H9 (cell line): Measurements from ENCODE around the gene CDK17. TPM values are rescaled to one million over a fixed set of nuclear protein-coding genes. Genes with fewer than 3 reads are reported as not detected.

ENCODE experiments used
- DNase-seq: peaks from one replicate; pipeline ENCODE4 v3.0.0-alpha.2; 2017
- H2AFZ ChIP-seq: one replicate; pipeline ENCODE4 v1.6.1; 2013; ENCODE audit warnings: mild to moderate bottlenecking, low read length, control low read depth, moderate library complexity
- H2AK5ac ChIP-seq: 2 replicates; pipeline ENCODE4 v1.6.1; 2013; ENCODE audit warnings: low read length, control low read depth, mixed read lengths; ENCODE audit not compliant: insufficient read length
- H2BK120ac ChIP-seq: one replicate; pipeline ENCODE4 v1.6.1; 2013; ENCODE audit warnings: low read depth, mild to moderate bottlenecking, low read length, control low read depth, inconsistent platforms; ENCODE audit not compliant: poor library complexity, severe bottlenecking
- H2BK12ac ChIP-seq: 2 replicates; pipeline ENCODE4 v1.6.1; 2013; ENCODE audit warnings: low read length, control low read depth, mixed read lengths, low read depth; ENCODE audit not compliant: insufficient read length
- H2BK15ac ChIP-seq: 2 replicates; pipeline ENCODE4 v1.6.1; 2013; ENCODE audit warnings: low read depth, low read length, control low read depth
- H2BK20ac ChIP-seq: one replicate; pipeline ENCODE4 v1.6.1; 2013; ENCODE audit warnings: low read depth, mild to moderate bottlenecking, low read length, control low read depth, inconsistent platforms; ENCODE audit not compliant: poor library complexity, severe bottlenecking
- H2BK5ac ChIP-seq: 2 replicates; pipeline ENCODE4 v1.6.1; 2013; ENCODE audit warnings: low read length, control low read depth, mixed read lengths; ENCODE audit not compliant: insufficient read length
- H3K14ac ChIP-seq: 2 replicates; pipeline ENCODE4 v1.6.1; 2013; ENCODE audit warnings: low read length, control low read depth; ENCODE audit not compliant: insufficient read depth
- H3K18ac ChIP-seq: 2 replicates; pipeline ENCODE4 v1.6.1; 2013; ENCODE audit warnings: low read depth, mild to moderate bottlenecking, mixed read lengths, low read length, control low read depth; ENCODE audit not compliant: insufficient read length
- H3K23ac ChIP-seq: 2 replicates; pipeline ENCODE4 v1.6.1; 2013; ENCODE audit warnings: low read length, control low read depth, mixed read lengths, low read depth; ENCODE audit not compliant: insufficient read length
- H3K23me2 ChIP-seq: 2 replicates; pipeline ENCODE4 v1.6.1; 2013; ENCODE audit warnings: low read depth, mild to moderate bottlenecking, mixed read lengths, low read length, control low read depth; ENCODE audit not compliant: insufficient read length, poor library complexity, severe bottlenecking
- H3K27ac ChIP-seq: 2 replicates; pipeline ENCODE4 v1.5.1; 2013; ENCODE audit warnings: low read length, control low read depth, mixed read lengths, low read depth; ENCODE audit not compliant: insufficient read length
- H3K27me3 ChIP-seq: 2 replicates; pipeline ENCODE4 v1.6.1; 2013; ENCODE audit warnings: low read length, control low read depth, inconsistent platforms; ENCODE audit not compliant: insufficient read depth
- H3K4ac ChIP-seq: 2 replicates; pipeline ENCODE4 v1.6.1; 2013; ENCODE audit warnings: low read depth, mild to moderate bottlenecking, control low read depth, inconsistent platforms, low read length, moderate library complexity
- H3K4me1 ChIP-seq: 2 replicates; pipeline ENCODE4 v1.6.1; 2013; ENCODE audit warnings: low read length, control low read depth, inconsistent platforms; ENCODE audit not compliant: insufficient read depth
- H3K4me2 ChIP-seq: 2 replicates; pipeline ENCODE4 v1.6.1; 2013; ENCODE audit warnings: low read length, control low read depth, mixed read lengths; ENCODE audit not compliant: insufficient read length, insufficient read depth
- H3K56ac ChIP-seq: 2 replicates; pipeline ENCODE4 v1.6.1; 2013; ENCODE audit warnings: low read depth, mild to moderate bottlenecking, mixed read lengths, low read length, control low read depth; ENCODE audit not compliant: insufficient read length
- H3K79me1 ChIP-seq: 2 replicates; pipeline ENCODE4 v1.6.1; 2013; ENCODE audit warnings: low read depth, mild to moderate bottlenecking, moderate library complexity, low read length, control low read depth, inconsistent platforms; ENCODE audit not compliant: insufficient read depth, poor library complexity, severe bottlenecking
- H3K79me2 ChIP-seq: 2 replicates; pipeline ENCODE4 v1.6.1; 2013; ENCODE audit warnings: low read length, control low read depth, inconsistent platforms; ENCODE audit not compliant: insufficient read depth
- H3K9ac ChIP-seq: 2 replicates; pipeline ENCODE4 v1.6.1; 2013; ENCODE audit warnings: low read length, control low read depth, mixed read lengths; ENCODE audit not compliant: insufficient read length; ENCODE audit errors: extremely low read depth
- H3K9me3 ChIP-seq: one replicate; pipeline ENCODE4 v1.6.1; 2013; ENCODE audit warnings: low read depth, low read length, inconsistent platforms; ENCODE audit not compliant: control insufficient read depth
- H3T11ph ChIP-seq: one replicate; pipeline ENCODE4 v1.6.1; 2013; ENCODE audit warnings: mild to moderate bottlenecking, low read length, control low read depth, inconsistent platforms
- H4K20me1 ChIP-seq: one replicate; pipeline ENCODE4 v1.6.1; 2013; ENCODE audit not compliant: control insufficient read depth, insufficient read length, insufficient read depth
- H4K5ac ChIP-seq: 2 replicates; pipeline ENCODE4 v1.6.1; 2013; ENCODE audit warnings: low read depth, mild to moderate bottlenecking, mixed read lengths, low read length, control low read depth; ENCODE audit not compliant: insufficient read length
- H4K8ac ChIP-seq: replicated peaks from 2 replicates; pipeline ENCODE4 v1.6.1; 2013; ENCODE audit warnings: low read length, control low read depth, mixed read lengths, low read depth; ENCODE audit not compliant: insufficient read length
- H4K91ac ChIP-seq: 2 replicates; pipeline ENCODE4 v1.6.1; 2013; ENCODE audit warnings: low read depth, mild to moderate bottlenecking, moderate library complexity, mixed read lengths, low read length, control low read depth; ENCODE audit not compliant: insufficient read length
- H3K27ac Mint-ChIP-seq, 3 experiments: 2 replicates in 2 of 3; 3 replicates in 1 of 3; pipeline ENCODE4 v1.8.0; 2020 to 2021; ENCODE audit warnings: mixed read lengths in 3 of 3, mild to moderate bottlenecking in 1 of 3, moderate library complexity in 1 of 3
- H3K27me3 Mint-ChIP-seq: 2 replicates; pipeline ENCODE4 v1.8.0; 2021; ENCODE audit warnings: low read depth, mild to moderate bottlenecking, moderate library complexity, mixed read lengths
- H3K36me3 Mint-ChIP-seq, 3 experiments: 2 replicates in 2 of 3; 3 replicates in 1 of 3; pipeline ENCODE4 v1.8.0; 2020 to 2021; ENCODE audit warnings: low read depth in 3 of 3, mixed read lengths in 3 of 3; ENCODE audit not compliant: insufficient read depth in 1 of 3
- H3K4me1 Mint-ChIP-seq, 2 experiments: 2 replicates each; pipeline ENCODE4 v1.8.0; 2020; ENCODE audit warnings: mixed read lengths in 2 of 2
- H3K4me3 Mint-ChIP-seq, 2 experiments: 2 replicates in 1 of 2; 3 replicates in 1 of 2; pipeline ENCODE4 v1.8.0; 2020 to 2021; ENCODE audit warnings: mild to moderate bottlenecking in 2 of 2, mixed read lengths in 2 of 2, moderate library complexity in 1 of 2
- H3K9me3 Mint-ChIP-seq, 2 experiments: 2 replicates in 1 of 2; 3 replicates in 1 of 2; pipeline ENCODE4 v1.8.0; 2020; ENCODE audit warnings: mild to moderate bottlenecking in 2 of 2, mixed read lengths in 2 of 2, moderate library complexity in 1 of 2
- CTCF ChIP-seq: fragments of 200-600 bp; sonication (generic); conservative IDR thresholded peaks from 3 replicates; pipeline ENCODE4 v1.8.0; 2021; ENCODE audit warnings: antibody characterized with exemption, mild to moderate bottlenecking
- WGBS: extraction: QIAGEN DNeasy Blood & Tissue Kit; methylation state at CpG from one replicate; pipeline ENCODE4 v1.1.7; 2013; ENCODE audit warnings: missing lambda C conversion rate, low lambda C conversion rate, mixed read lengths; ENCODE audit not compliant: insufficient read length; ENCODE audit errors: extremely low coverage; 5-methylcytosine and 5-hydroxymethylcytosine counted together
- total RNA-seq: library from RNA; stranded (reverse); gene quantifications from 2 replicates; pipeline ENCODE4 v1.2.1, GENCODE V29; 2021

CDK17 gene
- total RNA-seq, 1 experiment from 2014 or later, result 28.8 TPM

- Histone ChIP-seq H3K23ac (no peak overlapping the region), H3T11ph (no peak overlapping the region), H3K27ac (no peak overlapping the region), H3K14ac (no peak overlapping the region), H3K27me3 (no peaks in the 10 kb centered on the region), H3K9ac (no peak overlapping the region), H2BK5ac (no peak overlapping the region), H2BK120ac (no peak overlapping the region), H3K4me2 (no peak overlapping the region), H2BK15ac (no peak overlapping the region), H3K56ac (no peak overlapping the region), H2AK5ac (no peak overlapping the region), H2BK12ac (no peak overlapping the region), H2BK20ac (no peak overlapping the region), H3K18ac (no peak overlapping the region), H4K91ac (no peak overlapping the region), H4K8ac (no peak overlapping the region), H3K79me2 (no peaks in the 10 kb centered on the region), H4K5ac (no peak overlapping the region), H3K4ac (no peak overlapping the region), H4K20me1 (no peaks in the 10 kb centered on the region), H3K23me2 (no peaks in the 10 kb centered on the region), H3K79me1 (no peaks in the 10 kb centered on the region), H2AFZ (no peak overlapping the region), H3K9me3 (no peaks in the 10 kb centered on the region), H3K4me1 (no peaks in the 10 kb centered on the region)
- no peak overlapping the region for H3K4me3 Mint-ChIP-seq
- H3K27me3 Mint-ChIP-seq, result no peaks in the 10 kb centered on the region
- H3K36me3 Mint-ChIP-seq, result peaks cover 5 to 34% (median 14%) of the 10 kb centered on the region in 3 experiments; a peak in 6 of 7 replicates
- no peak for DNase-seq
- peaks cover 3 to 7% of the 10 kb centered on the region in 2 experiments for H3K4me1 Mint-ChIP-seq
- no peak for TF ChIP-seq CTCF
- H3K9me3 Mint-ChIP-seq, result no peaks in the 10 kb centered on the region
- no peak overlapping the region for H3K27ac Mint-ChIP-seq
- no CpG with 5 or more reads among the region's 4 CpGs for WGBS
Observed at GRCh38 chr12:96297504-96297903, 102.7 kb downstream of the CDK17 start.
